Activated CD8-positive, alpha-beta memory T cell treated with anti-CD3 and anti-CD28 coated beads for 4 hours (primary cell): ENCODE measurements around the gene KIF17.

ENCODE experiments used
- DNase-seq, 2 donors: peaks; one replicate each; pipeline ENCODE4 v3.0.0-alpha.2; 2020; ENCODE audit warnings: low read depth in 2 of 2

The KIF17 gene

GRCh38 chr1:20717452-20718342 lies at the start of gene KIF17:
KIF17 (minus strand) TSS chr1:20718007; CDS start chr1:20717706, 301 bp downstream.
- DNase-seq: peak; percentile 24 to 35

GRCh38 chr1:20767271-20767670 lies 49.5 kb upstream of the KIF17 start:
- DNase-seq: no peak

GRCh38 chr1:20763417-20763816 lies 45.6 kb upstream of the KIF17 start:
- no peak for DNase-seq

GRCh38 chr1:20760322-20760721 lies 42.5 kb upstream of the KIF17 start:
- no peak for DNase-seq

- DNase-seq: no peak
Observed at GRCh38 chr1:20753589-20753988, 35.8 kb upstream of the KIF17 start.

- no peak for DNase-seq
Observed at GRCh38 chr1:20751462-20751990, 33.7 kb upstream of the KIF17 start.

DNA sequence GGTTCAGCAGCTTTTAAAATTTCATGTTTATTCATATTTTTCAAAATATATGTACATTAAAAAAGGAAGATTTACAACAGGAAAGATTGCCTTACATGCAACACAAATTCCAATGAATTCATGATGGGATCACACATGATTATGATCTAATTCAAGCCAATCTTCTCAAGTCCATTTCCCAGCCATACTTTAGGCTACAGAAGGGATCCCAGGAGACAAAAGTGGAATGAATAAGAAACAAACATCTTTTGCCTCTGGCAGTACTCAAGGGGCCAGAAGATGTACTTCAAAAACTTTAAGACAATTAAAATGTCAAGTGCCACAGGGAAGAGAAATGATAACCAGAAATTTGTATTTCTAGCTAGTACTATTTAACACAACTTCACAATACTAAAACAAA lies 24.9 kb upstream of the KIF17 start:
- DNase-seq: no peak

- no peak for DNase-seq
Observed at GRCh38 chr1:20740781-20741180, 23.0 kb upstream of the KIF17 start.

- no peak for DNase-seq
Observed at GRCh38 chr1:20739225-20739624, 21.4 kb upstream of the KIF17 start.

- DNase-seq: no peak
Observed at GRCh38 chr1:20735581-20736111, 17.8 kb upstream of the KIF17 start.

GRCh38 chr1:20733360-20733975 lies 15.7 kb upstream of the KIF17 start:
- no peak for DNase-seq

- DNase-seq: peak; percentile 48 to 73
Observed at GRCh38 chr1:20732588-20733359, 15.0 kb upstream of the KIF17 start, which contains the start of gene SH2D5. SH2D5 (minus strand) TSS chr1:20732703; CDS start chr1:20728044, 4,659 bp downstream.

DNA sequence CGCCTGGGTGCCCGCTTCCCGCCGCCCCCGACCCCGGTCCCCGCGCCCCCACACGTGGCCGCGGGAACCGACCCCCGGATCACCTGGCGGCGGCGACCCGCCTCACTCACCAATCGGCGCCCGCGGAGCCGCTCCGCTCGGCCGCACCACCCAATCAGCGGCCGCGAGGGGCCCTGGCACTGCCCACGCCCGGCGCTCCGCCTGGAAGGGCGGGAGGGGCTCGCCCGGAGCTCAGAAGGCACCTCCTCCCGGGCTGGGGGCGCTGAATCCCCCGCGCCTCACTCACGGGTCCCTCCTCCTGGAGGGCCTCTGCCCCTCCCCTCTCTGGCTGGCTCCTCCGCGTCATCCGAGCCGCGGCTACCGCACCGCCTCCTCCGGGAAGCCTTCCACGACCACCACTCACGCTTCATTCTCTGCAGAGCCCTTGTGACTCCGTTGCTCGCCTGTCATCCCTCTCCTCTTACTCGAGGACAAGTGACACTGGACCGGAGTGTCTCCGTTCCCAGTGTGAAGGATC lies 14.3 kb upstream of the KIF17 start:
- peak; percentile 40 to 50 for DNase-seq

DNA sequence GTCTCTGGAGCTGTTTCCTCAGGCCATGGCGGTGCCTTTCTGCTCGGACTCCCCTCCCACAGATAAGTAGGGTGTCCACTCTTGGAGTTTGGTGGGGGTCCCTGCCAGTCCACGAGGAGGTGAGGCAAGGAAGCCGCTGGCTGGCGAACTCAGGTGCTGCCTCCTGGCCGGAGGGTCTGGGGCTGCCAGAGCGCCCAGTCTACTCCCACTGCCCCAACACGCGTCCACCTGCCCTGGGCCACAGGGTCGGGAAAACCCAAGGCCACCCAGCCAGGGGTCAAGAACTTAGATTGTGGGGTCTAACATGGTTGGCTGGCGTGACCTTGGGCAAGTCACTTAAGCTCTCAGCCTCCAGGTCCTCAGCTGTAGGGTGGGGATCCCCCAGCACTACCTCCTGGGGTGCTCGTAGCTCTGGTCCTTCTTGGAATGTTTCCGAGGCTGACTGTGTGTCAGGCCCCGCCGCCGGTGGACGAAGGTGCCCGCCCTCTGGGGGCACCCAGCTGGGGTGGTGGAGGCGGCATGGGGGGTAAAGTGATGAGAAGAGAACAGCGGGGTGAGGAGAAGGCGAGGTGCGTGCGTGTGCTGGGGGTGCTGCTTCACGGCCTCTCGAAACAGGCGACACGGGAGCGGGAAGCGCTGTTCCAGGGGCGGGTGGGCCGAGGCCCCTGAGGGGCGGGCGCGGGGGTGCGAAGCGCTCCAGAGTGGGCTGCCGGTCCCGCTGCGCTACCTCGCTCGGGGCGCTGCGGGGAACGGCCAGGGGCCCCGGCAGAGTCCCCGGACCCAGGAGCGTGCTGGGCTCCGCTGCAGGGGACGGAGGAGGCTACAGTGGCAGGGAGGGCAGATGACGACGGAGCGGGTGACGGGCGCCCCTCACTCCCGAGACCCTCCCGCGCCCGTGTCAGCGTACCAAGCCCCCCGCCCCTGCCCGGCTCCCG lies 13.5 kb upstream of the KIF17 start:
- DNase-seq: no peak

DNA sequence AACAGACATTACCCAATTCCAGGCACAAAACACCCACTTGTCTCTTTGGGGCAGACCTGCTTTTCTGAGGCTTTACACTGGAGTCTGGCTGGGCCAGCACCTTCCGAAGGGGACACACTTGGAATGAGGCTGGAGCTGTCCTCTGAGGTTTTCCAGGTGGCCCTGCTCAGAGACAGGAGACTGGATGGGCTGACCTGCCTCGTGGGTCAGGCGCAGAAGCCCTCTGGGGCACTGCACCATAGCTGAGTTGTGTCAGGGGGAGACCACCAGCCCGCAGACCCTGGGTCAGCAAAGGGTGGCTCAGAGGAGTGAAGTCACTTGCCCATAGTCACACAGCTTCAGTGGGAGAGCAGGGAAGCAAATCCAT lies 12.9 kb upstream of the KIF17 start:
- DNase-seq: no peak

GRCh38 chr1:20729990-20730689 lies 12.3 kb upstream of the KIF17 start:
- DNase-seq: no peak

DNA sequence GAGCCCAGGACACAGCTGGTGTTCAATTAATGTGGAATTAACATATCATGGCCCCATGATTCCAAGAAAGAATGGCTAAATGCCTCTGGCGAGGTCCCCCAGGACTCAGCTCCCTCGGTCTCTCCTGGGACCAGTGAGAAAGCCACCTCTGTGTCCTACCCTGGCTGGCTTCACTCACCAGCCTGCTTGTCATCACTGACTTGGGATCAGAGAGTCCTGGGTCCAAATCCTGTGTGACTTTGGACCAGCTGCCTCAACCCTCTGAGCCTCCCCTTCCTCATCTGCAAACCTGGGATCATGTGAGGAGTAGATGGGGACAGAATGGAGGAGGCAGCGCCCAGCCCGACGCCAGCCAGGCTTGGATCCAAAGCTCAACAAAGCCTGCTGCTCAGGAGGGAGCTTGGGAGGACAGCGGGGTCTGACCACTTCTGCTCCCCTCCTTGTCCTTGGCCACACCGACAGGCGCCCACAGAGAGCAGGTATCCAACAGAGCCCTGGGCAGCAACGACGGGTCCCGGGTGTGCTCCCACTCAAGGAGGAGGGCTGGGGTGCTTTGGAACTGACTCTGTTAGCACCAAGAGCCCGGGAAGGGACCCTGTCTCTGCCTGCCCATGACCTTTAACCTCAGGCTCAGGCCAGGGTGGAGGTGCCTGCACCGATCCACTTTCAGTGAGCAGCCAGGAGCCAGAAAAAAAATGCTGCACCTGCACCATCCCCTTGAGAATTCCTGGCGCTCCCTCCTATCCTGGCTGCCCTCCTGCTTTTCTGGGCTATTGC lies 11.5 kb upstream of the KIF17 start:
- DNase-seq: no peak

DNA sequence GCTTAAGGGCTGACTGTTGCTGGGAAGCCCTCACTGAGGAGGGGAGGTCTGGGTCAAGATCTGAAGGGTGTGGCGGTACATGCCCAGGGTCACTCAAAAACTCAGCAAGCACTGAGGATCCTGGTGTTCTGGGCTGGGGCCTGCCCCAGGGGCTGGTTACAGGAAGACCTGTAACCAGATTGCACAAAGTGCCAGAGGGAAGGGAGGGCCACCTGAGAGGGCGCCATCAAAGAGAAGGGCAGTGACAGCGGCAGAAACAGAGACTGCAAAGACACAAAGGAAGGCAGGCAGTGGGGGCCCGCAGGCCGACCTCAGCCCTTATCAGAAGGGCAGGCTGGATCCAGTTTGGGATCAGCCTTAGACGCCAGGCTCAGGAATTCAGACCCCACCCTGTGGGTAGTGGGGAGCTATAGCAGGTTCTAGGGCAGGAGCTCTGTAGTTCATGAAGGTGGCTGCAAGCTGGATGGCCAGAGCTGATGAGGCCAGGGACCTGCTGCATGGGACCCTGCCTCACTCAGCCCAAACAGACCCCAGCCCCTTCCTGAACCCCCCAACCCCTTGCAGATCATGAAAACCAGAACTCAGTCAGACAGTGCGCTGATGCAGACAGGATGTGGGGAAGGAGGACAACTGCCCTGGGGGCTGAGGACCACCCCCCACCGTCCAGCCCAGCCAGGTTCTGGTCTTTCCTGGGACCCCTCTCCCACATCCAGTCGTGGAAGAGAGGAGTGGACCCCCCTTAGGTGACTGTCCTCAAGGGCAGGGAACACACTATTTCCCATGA lies 10.8 kb upstream of the KIF17 start:
- no peak for DNase-seq
